Gastroesophageal sphincter (tissue), 4 donors: ENCODE data around the gene TNFAIP8L3. TPM values are rescaled to one million over a fixed set of nuclear protein-coding genes. Genes with fewer than 3 reads are reported as not detected.

Experiments used
- ATAC-seq: fragments of 150-250 bp; one replicate; pipeline ENCODE4 v1.9.1; 2016; ENCODE audit warnings: mild to moderate bottlenecking, moderate library complexity
- H3K27ac ChIP-seq, 4 donors: fragments of 200-600 bp; sonication (generic) in 3 of 4; 1 replicate in 3 of 4; 2 replicates in 1 of 4; pipeline ENCODE4 v1.5.1; 2016 to 2019
- H3K27me3 ChIP-seq: fragments of 200-600 bp; sonication (generic); one replicate; pipeline ENCODE4 v1.5.1; 2019
- H3K36me3 ChIP-seq, 2 donors: fragments of 200-600 bp; sonication (generic); one replicate each; pipeline ENCODE4 v1.5.1; 2019; ENCODE audit warnings: control low read depth in 1 of 2
- H3K4me1 ChIP-seq, 3 donors: fragments of 200-600 bp; sonication (generic); 1 replicate in 2 of 3; 2 replicates in 1 of 3; pipeline ENCODE4 v1.5.1; 2016 to 2019; ENCODE audit warnings: control low read depth in 2 of 3
- H3K4me3 ChIP-seq, 2 donors: fragments of 200-600 bp; sonication (generic); one replicate each; pipeline ENCODE4 v1.5.1; 2019; ENCODE audit warnings: mild to moderate bottlenecking in 1 of 2, moderate library complexity in 1 of 2
- H3K9me3 ChIP-seq, 3 donors: fragments of 200-600 bp; sonication (generic); one replicate each; pipeline ENCODE4 v1.5.1; 2017 to 2019; ENCODE audit warnings: control low read depth in 2 of 3
- CTCF ChIP-seq, 4 experiments: fragments of 200-600 bp in 2 of 4; fragments of 450-650 bp in 2 of 4; sonication (generic) in 1 of 4; IDR thresholded peaks; one replicate each; pipeline ENCODE4 v1.5.1; 2017 to 2019; ENCODE audit warnings: antibody characterized with exemption in 4 of 4, mild to moderate bottlenecking in 2 of 4, moderate library complexity in 2 of 4
- EP300 ChIP-seq: sonication (generic); formaldehyde crosslinking; IDR thresholded peaks from one replicate; pipeline ENCODE4 v1.6.1; 2017; ENCODE audit warnings: antibody characterized with exemption, mild to moderate bottlenecking
- POLR2A ChIP-seq, 2 donors: fragments of 450-650 bp; IDR thresholded peaks; one replicate each; pipeline ENCODE4 v1.6.1; 2017; ENCODE audit warnings: antibody characterized with exemption in 2 of 2, mild to moderate bottlenecking in 2 of 2, moderate library complexity in 1 of 2
- POLR2AphosphoS5 ChIP-seq: sonication (generic); formaldehyde crosslinking; IDR thresholded peaks from one replicate; pipeline ENCODE4 v1.6.1; 2017; ENCODE audit warnings: antibody characterized with exemption
- WGBS, 2 donors: methylation state at CpG; one replicate each; pipeline ENCODE4 v1.1.5; 2018; ENCODE audit warnings: low coverage in 1 of 2; 5-methylcytosine and 5-hydroxymethylcytosine counted together
- total RNA-seq, 4 donors: library from RNA; depleted of rRNA; stranded (reverse); fragments of >200 nt; gene quantifications; one replicate each; pipeline ENCODE4 v1.1.0, GENCODE V29; 2016

The TNFAIP8L3 gene
- total RNA-seq, 4 donors from 2014 or later = 17.1 to 31.7 (median 23.9) TPM

- no peaks in the 10 kb centered on the region for H3K9me3 ChIP-seq
- no peak for ATAC-seq
- H3K36me3 ChIP-seq = peaks cover 0 to 43% of the 10 kb centered on the region in 2 donors
- 50% methylated on average over 1 of the region's 1 CpG; no CpG with 5 or more reads in 1 of the 2 donors for WGBS, 2 donors
- no peak overlapping the region for H3K4me3 ChIP-seq
- TF ChIP-seq POLR2AphosphoS5 (no peak), POLR2A (IDR thresholded peaks at IDR 0.05) (no peak), EP300 (no peak), CTCF (IDR thresholded peaks at IDR 0.05) (no peak)
- H3K4me1 ChIP-seq = peaks cover 0 to 26% (median 10%) of the 10 kb centered on the region in 3 donors
- H3K27ac ChIP-seq = no peak overlapping the region
- H3K27me3 ChIP-seq = no peaks in the 10 kb centered on the region
Observed at GRCh38 chr15:51053571-51053970, 41.1 kb downstream of the TNFAIP8L3 start.

- Histone ChIP-seq H3K36me3 (peaks cover 0 to 29% of the 10 kb centered on the region in 2 donors), H3K4me1 (peaks cover 6 to 43% (median 19%) of the 10 kb centered on the region in 3 donors), H3K27ac (peak overlapping the region in 2 of 4 donors; percentile 6 to 14), H3K4me3 (no peak overlapping the region), H3K9me3 (no peaks in the 10 kb centered on the region), H3K27me3 (no peaks in the 10 kb centered on the region)
- no CpG with 5 or more reads among the region's 3 CpGs for WGBS, 2 donors
- TF ChIP-seq POLR2AphosphoS5 (no peak), CTCF (IDR thresholded peaks at IDR 0.05) (no peak), EP300 (no peak), POLR2A (IDR thresholded peaks at IDR 0.05) (no peak)
- ATAC-seq = peak; percentile 53
Observed at GRCh38 chr15:51051776-51052175, 42.9 kb downstream of the TNFAIP8L3 start.

GRCh38 chr15:51049081-51049480, 45.6 kb downstream of the TNFAIP8L3 start:
- H3K4me3 ChIP-seq = no peak overlapping the region
- WGBS, 2 donors = 66 to 75% methylated on average over 2 of the region's 2 CpGs
- TF ChIP-seq POLR2A (IDR thresholded peaks at IDR 0.05) = no peak
- no peak for TF ChIP-seq CTCF (IDR thresholded peaks at IDR 0.05)
- TF ChIP-seq EP300 = no peak
- TF ChIP-seq POLR2AphosphoS5 = no peak
- H3K9me3 ChIP-seq = no peaks in the 10 kb centered on the region
- H3K36me3 ChIP-seq = peaks cover 0 to 2% of the 10 kb centered on the region in 2 donors
- H3K27ac ChIP-seq = no peak overlapping the region
- peaks cover 10 to 59% (median 19%) of the 10 kb centered on the region in 3 donors for H3K4me1 ChIP-seq
- no peaks in the 10 kb centered on the region for H3K27me3 ChIP-seq
- ATAC-seq = no peak

- Histone ChIP-seq H3K36me3 (no peaks in the 10 kb centered on the region), H3K4me1 (peaks cover 10 to 62% (median 19%) of the 10 kb centered on the region in 3 donors), H3K9me3 (no peaks in the 10 kb centered on the region), H3K27me3 (no peaks in the 10 kb centered on the region), H3K4me3 (no peak overlapping the region), H3K27ac (no peak overlapping the region)
- no peak for TF ChIP-seq POLR2A (IDR thresholded peaks at IDR 0.05)
- no peak for TF ChIP-seq CTCF (IDR thresholded peaks at IDR 0.05)
- no peak for TF ChIP-seq POLR2AphosphoS5
- TF ChIP-seq EP300 = no peak
- no peak for ATAC-seq
Observed at GRCh38 chr15:51048308-51048707, 46.4 kb downstream of the TNFAIP8L3 start.

DNA sequence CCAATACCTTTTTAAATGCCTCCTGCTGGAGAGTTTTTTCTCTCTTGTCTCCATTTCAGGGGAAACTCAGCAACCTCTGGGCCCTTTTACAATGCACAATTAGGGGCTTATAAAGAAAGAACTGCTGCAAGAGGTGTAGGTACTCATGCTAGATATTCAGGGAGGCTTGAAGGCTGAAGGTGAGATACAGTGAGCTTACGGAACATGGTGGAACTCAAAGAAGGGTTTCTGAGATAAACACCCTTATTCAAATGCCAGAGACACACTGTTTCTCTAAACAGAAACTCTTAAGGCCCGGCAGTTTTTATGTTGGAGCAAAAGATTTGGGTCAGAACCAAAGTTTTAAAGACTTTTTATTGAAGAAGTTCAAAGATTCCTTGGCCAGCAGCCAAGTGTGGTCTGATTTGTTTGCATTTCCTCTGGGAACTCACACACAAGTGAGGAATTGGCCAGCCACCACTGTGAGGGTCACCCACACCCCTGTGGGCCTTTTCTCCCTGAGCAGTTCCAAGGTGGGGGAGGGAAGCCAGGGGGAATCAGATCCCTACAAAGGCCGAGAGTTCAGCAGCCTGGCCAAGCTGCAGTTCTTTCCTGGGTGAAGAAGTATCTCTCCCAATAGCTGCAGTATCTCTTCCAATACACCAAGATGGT, 47.8 kb downstream of the TNFAIP8L3 start:
- H3K9me3 ChIP-seq = no peaks in the 10 kb centered on the region
- 25 to 28% methylated on average over 2 of the region's 3 CpGs for WGBS, 2 donors
- peaks cover 10 to 54% (median 15%) of the 10 kb centered on the region in 3 donors for H3K4me1 ChIP-seq
- TF ChIP-seq POLR2AphosphoS5 (no peak), EP300 (no peak), CTCF (IDR thresholded peaks at IDR 0.05) (no peak), POLR2A (IDR thresholded peaks at IDR 0.05) (no peak)
- no peak for ATAC-seq
- H3K36me3 ChIP-seq = no peaks in the 10 kb centered on the region
- H3K4me3 ChIP-seq = no peak overlapping the region
- no peaks in the 10 kb centered on the region for H3K27me3 ChIP-seq
- peak overlapping the region in 3 of 4 donors; percentile 2 to 21 (median 7) for H3K27ac ChIP-seq
